GM12878 (cell line): ENCODE results near the gene ZMYND12. TPM values are rescaled to one million over a fixed set of nuclear protein-coding genes. Genes with fewer than 3 reads are reported as not detected.

ENCODE experiments used
- BCL3 ChIP-seq: IDR thresholded peaks from 2 replicates; pipeline ENCODE4 v1.6.1; 2011; ENCODE audit warnings: borderline replicate concordance, low read depth, mild to moderate bottlenecking, moderate library complexity, low read length; ENCODE audit not compliant: insufficient read depth, poor library complexity, severe bottlenecking
- CBFB ChIP-seq: IDR thresholded peaks from 2 replicates; pipeline ENCODE4 v1.6.1; 2016; ENCODE audit warnings: antibody characterized with exemption, low read depth
- MYC ChIP-seq: IDR thresholded peaks from 2 replicates; pipeline ENCODE4 v1.6.1; 2011; ENCODE audit warnings: mild to moderate bottlenecking, low read length, moderate library complexity, inconsistent platforms; ENCODE audit not compliant: insufficient read depth, insufficient replicate concordance, insufficient read length, severe bottlenecking
- PRDM15 ChIP-seq: fragments of 450-650 bp; formaldehyde crosslinking; IDR thresholded peaks from 2 replicates; pipeline ENCODE4 v1.4.0; 2020; ENCODE audit warnings: mild to moderate bottlenecking, moderate library complexity
- RBBP5 ChIP-seq: fragments of 200-600 bp; sonication (generic); conservative IDR thresholded peaks from 2 replicates; pipeline ENCODE4 v1.6.1; 2016
- RUNX3 ChIP-seq: IDR thresholded peaks from 2 replicates; pipeline ENCODE4 v1.6.1; 2012; ENCODE audit warnings: low read length, inconsistent platforms
- SMC3 ChIP-seq: IDR thresholded peaks from 2 replicates; pipeline ENCODE4 v1.6.1; 2011; ENCODE audit warnings: low read length, improper control_type of control experiment, borderline replicate concordance
- TBL1XR1 ChIP-seq: IDR thresholded peaks from 2 replicates; pipeline ENCODE4 v1.6.1; 2012; ENCODE audit warnings: low read depth, low read length, improper control_type of control experiment
- ZBED1 ChIP-seq: IDR thresholded peaks from 2 replicates; pipeline ENCODE4 v1.6.1; 2016; ENCODE audit warnings: borderline replicate concordance
- ZBTB4 ChIP-seq: fragments of 450-650 bp; formaldehyde crosslinking; IDR thresholded peaks from 2 replicates; pipeline ENCODE4 v1.4.0; 2022; ENCODE audit warnings: mild to moderate bottlenecking, moderate library complexity
- ZBTB40 ChIP-seq: fragments of 450-650 bp; IDR thresholded peaks from 2 replicates; pipeline ENCODE4 v1.6.1; 2016; ENCODE audit warnings: mild to moderate bottlenecking, moderate library complexity, borderline replicate concordance
- ZSCAN29 ChIP-seq: fragments of 450-650 bp; IDR thresholded peaks from 2 replicates; pipeline ENCODE4 v1.6.1; 2017; ENCODE audit warnings: mild to moderate bottlenecking, moderate library complexity
- polyA plus RNA-seq, 11 experiments: library from polyadenylated mRNA; depleted of rRNA in 4 of 11; unstranded in 6 of 11; stranded (reverse) in 5 of 11; fragments of >200 nt; fragmentation: Nextera tagmentation in 4 of 11; fragmentation: Illumina TruSeq in 1 of 11; extraction: Ambion mirVana in 4 of 11; extraction: Trizol in 1 of 11; gene quantifications; 1 replicate in 1 of 11; 2 replicates in 10 of 11; pipeline versions ENCODE4 v1.2.1 to v1.2.3, GENCODE V29; 2011 to 2016; ENCODE audit warnings: inconsistent platforms in 2 of 11, missing spikeins in 2 of 11, low read depth in 1 of 11
- total RNA-seq, 4 experiments: library from RNA; depleted of rRNA in 3 of 4; stranded (reverse); fragments of >200 nt in 3 of 4; fragmentation: Illumina TruSeq in 1 of 4; extraction: Trizol in 1 of 4; gene quantifications; 2 replicates each; pipeline versions ENCODE4 v1.2.1 to v1.2.3, GENCODE V29; 2013 to 2021

The ZMYND12 gene
- total and polyA plus RNA-seq, 10 of the 15 experiments (the other 5 are each of a cell fraction or from before 2014, with no cell fraction given): 0.26 to 1.4 (median 0.67) TPM

GRCh38 chr1:42461196-42461595, 5.4 kb upstream of the ZMYND12 start (continued):
- TF ChIP-seq ZBTB40 (no peak), ZBED1 (no peak), ZBTB4 (CRISPR knock-in tag) (no peak), RUNX3 (no peak), CBFB (no peak), ZSCAN29 (no peak), BCL3 (no peak), PRDM15 (no peak), MYC (no peak), TBL1XR1 (no peak), SMC3 (no peak), RBBP5 (no peak)
